ENCODE results near the gene SORCS1.

Gene SORCS1

DNA sequence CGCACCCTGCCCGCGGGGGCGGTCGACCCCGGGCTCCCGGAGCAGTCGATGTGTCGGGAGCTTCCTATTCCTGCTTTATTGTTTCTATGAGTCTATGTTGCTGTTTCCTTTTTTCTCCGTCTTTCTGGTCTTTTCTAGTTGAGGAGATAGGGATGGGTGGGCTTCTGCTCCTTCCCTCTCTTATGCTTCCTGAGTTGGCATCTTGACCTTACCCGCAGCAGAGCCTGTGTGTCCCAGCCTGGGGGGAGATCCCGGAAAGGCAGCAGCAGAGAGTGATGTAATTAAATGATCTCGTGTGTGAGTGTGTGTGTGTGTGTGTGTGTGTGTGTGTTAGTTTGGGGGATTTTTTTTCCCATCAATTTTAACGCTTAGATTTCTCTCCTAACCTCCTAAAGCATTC lies 486 bp upstream of the SORCS1 start:
- TF ChIP-seq, protein P1, sequence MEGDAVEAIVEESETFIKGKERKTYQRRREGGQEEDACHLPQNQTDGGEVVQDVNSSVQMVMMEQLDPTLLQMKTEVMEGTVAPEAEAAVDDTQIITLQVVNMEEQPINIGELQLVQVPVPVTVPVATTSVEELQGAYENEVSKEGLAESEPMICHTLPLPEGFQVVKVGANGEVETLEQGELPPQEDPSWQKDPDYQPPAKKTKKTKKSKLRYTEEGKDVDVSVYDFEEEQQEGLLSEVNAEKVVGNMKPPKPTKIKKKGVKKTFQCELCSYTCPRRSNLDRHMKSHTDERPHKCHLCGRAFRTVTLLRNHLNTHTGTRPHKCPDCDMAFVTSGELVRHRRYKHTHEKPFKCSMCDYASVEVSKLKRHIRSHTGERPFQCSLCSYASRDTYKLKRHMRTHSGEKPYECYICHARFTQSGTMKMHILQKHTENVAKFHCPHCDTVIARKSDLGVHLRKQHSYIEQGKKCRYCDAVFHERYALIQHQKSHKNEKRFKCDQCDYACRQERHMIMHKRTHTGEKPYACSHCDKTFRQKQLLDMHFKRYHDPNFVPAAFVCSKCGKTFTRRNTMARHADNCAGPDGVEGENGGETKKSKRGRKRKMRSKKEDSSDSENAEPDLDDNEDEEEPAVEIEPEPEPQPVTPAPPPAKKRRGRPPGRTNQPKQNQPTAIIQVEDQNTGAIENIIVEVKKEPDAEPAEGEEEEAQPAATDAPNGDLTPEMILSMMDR (IDR thresholded peaks at IDR 0.05), result no peak
- TF ChIP-seq ZFX (IDR thresholded peaks at IDR 0.05; ENCODE audit: borderline replicate concordance), result no peak

DNA sequence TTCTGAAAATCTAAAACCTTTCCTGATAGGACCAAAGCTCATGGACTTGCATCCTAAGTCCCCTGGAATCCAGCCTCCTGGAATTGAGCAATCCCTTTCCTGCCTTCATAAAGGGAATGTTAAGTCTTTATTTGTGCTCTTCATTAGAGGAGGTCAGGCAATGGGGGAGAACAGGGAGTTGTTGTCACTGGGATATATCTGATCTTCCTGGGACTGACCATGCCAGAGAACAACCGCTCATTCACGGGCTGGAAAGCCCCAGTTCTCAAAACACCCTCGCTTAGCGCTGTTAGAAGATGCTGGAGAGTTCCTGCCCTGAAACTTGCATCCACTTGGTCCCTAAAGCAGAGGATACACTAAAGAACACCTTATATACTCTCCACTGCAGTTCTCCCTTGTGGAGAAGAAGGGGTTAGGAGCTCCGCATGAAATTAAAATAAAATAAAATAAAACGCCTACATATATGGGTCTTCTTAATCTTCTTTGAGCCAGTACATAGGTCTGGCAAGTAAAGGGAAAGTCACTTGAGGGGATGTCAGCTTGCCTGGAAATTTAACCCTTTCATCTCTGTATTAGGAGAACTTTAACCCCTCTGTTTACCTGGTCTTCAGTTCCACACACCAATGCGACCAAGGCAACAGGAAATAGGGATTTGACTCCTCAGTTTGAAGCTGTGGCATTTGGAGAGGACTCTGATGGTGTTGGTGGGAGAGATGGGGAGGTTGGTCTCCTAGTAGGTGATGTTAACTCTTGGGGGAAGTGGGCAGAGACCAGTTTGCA lies 1.2 kb downstream of the SORCS1 start:
- H3K27ac ChIP-seq, result no peak overlapping the region

More for the DNA sequence above, 486 bp upstream of the SORCS1 start:
- no peak overlapping the region for H3K27ac ChIP-seq

DNA sequence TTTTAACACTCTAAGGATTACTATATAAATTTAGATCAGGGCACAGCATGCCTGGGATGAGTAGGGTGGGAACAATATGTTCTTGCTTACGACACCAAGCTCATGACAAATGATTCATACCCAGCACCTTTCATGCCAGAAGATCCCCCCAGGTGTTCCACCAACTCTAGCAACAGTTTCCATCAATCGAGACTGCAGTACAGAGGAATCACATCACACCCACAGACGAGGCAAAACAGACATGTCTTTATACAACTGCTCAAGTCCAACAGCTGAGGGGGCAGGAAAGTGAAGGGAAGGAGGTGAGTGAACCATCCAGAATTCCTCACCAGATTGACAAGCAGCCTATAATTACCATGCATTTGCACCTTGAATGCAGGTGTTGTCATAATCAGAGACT lies 3.6 kb downstream of the SORCS1 start:
- TF ChIP-seq, protein P1 (IDR thresholded peaks at IDR 0.05), result no peak
- no peak for TF ChIP-seq ZFX (IDR thresholded peaks at IDR 0.05; ENCODE audit: borderline replicate concordance)
- H3K27ac ChIP-seq, result no peak overlapping the region

More for the DNA sequence above, 1.2 kb downstream of the SORCS1 start:
- TF ChIP-seq, protein P1 (IDR thresholded peaks at IDR 0.05), result no peak
- no peak for TF ChIP-seq ZFX (IDR thresholded peaks at IDR 0.05; ENCODE audit: borderline replicate concordance)

DNA sequence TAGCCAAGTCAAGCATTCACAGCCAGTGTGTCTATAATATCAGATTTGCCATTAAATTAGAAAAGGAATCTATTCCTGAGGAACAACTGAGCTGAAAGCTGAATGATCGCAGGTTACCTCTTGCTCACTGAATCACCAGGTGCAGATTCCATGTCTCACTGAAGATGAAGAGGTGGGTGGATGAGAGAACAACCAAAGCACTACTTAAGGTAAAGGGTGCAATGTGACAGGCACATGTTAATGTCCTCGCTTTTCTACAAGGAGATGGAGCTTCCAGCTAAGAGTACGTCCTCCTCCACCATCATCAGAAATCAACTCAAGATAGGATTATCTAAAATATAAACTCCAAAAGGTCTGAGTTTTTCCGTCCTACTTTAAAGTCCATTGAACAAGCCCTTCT lies 4.6 kb downstream of the SORCS1 start:
- no peak for TF ChIP-seq ZFX (IDR thresholded peaks at IDR 0.05; ENCODE audit: borderline replicate concordance)
- TF ChIP-seq, protein P1 (IDR thresholded peaks at IDR 0.05), result no peak
- no peak overlapping the region for H3K27ac ChIP-seq

DNA sequence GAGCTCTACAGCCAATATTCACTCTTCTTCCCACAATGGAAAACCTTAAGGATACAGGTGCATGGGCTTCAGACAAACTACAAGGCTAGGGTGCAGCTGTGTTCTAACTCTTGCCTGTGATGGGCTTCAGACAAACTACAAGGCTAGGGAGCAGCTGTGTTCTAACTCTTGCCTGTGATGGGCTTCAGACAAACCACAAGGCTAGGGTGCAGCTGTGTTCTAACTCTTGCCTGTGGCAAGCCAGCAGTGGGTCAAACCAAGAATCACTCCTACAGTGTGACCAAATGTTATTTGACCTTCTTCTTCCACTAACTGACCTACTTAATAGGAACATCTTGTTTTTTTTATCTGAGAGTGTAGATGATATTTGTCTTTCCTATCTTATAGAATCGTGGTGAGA lies 7.4 kb downstream of the SORCS1 start:
- H3K27ac ChIP-seq, result no peak overlapping the region
- TF ChIP-seq ZFX (IDR thresholded peaks at IDR 0.05; ENCODE audit: borderline replicate concordance), result no peak
- TF ChIP-seq, protein P1 (IDR thresholded peaks at IDR 0.05), result no peak

DNA sequence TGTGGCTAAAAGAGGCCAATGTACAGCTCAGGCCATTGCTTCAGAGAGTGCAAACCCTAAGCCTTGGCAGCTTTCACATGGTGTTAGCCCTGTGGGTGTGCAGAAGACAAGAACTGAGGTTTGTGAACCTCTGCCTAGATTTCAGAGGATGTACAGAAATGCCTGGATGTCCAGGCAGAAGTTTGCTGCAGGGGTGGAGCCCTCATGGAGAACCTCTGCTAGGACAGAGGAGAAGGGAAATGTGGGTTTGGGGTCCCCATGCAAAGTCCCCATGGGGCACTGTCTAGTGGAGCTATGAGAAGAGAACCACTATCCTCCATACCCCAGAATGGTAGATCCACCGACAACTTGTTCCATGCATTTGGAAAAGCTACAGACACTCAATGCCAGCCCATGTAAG lies 12.4 kb downstream of the SORCS1 start:
- no peak overlapping the region for H3K27ac ChIP-seq
- TF ChIP-seq, protein P1 (IDR thresholded peaks at IDR 0.05), result no peak
- TF ChIP-seq ZFX (IDR thresholded peaks at IDR 0.05; ENCODE audit: borderline replicate concordance), result no peak

DNA sequence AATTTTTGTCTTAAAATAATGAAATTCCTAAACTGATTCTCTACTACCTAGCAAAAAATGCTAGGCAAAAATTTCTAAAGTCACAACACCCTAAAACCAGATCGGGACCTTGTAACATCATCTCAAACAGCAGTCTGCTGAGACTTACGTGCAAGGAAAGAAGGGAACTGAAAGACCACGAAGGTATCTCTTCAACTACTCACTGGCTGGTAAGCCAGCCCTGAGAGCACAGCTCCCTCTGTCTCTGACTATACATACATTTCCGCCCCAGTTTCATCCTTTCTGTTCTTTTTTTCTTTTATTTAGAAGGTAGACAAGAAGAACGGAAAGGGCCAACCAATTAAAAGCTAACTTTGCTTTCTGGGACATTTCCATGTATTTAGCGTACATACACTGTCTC lies 15.6 kb downstream of the SORCS1 start:
- H3K27ac ChIP-seq, result no peak overlapping the region
- TF ChIP-seq, protein P1 (IDR thresholded peaks at IDR 0.05), result no peak
- TF ChIP-seq ZFX (IDR thresholded peaks at IDR 0.05; ENCODE audit: borderline replicate concordance), result no peak
